Activated CD4-positive, alpha-beta T cell treated with anti-CD3 and anti-CD28 coated beads, Interleukin-2, amount 50 U/mL, for 24 hours (primary cell): Measurements from ENCODE around the gene TFF2.

ENCODE experiments used
- DNase-seq, 2 donors: peaks; one replicate each; pipeline ENCODE4 v3.0.0-alpha.2; 2020; ENCODE audit warnings: low read depth in 1 of 2, low spot score in 1 of 2

The TFF2 gene

GRCh38 chr21:42307106-42307505, 43.7 kb downstream of the TFF2 start:
- DNase-seq = no peak

DNA sequence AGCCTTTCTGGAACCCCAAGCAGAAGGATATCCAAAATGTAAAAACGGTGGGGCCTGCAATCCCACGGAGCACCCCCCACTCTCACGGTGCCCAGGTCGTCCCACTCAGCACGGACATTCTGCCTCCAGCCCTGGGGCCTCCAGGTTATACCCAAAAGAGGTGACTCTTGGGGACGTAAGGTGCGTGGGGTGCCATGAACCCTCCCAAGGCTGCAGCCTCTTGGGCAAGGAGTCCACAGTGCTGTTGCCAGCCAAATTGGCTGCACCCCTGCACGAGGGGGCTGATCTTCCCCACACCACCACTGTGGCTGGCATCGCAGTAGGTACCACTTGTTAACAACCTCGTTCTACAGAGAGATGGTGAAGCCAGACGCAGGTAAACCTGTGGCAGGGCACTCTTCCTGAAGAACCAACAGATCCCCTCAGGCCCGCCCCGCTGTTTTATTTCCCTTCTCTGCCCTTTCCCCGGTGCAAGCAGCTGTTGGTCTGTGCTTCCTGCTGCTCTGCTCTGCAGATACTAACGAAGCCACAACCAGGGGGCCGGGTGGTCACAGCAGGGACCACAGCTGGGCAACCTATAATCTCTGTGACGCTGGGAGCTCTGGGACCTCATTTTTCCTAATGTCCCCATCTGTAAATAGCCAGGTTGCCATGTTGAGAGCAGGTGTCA, 44.3 kb downstream of the TFF2 start:
- no peak for DNase-seq

DNA sequence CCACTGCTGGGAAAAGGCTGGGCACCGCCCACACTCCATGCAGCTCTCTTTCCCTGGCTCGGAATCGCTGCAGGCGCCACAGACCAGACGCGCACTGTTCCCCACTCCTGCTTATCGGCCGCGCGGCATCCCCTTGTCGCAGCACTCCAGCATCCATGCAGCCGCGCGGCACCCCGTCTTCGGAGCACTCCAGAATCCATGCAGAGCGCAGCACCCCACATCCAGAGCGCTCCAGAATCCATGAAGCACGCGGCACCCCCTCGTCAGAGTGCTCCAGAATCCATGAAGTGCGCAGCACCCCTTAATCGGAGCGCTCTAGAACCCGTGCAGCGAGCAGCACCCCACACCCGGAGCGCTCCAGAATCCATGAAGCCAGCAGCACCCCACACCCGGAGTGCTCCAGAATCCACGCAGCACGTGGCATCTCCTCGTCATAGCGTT, 45.1 kb downstream of the TFF2 start:
- no peak for DNase-seq

DNA sequence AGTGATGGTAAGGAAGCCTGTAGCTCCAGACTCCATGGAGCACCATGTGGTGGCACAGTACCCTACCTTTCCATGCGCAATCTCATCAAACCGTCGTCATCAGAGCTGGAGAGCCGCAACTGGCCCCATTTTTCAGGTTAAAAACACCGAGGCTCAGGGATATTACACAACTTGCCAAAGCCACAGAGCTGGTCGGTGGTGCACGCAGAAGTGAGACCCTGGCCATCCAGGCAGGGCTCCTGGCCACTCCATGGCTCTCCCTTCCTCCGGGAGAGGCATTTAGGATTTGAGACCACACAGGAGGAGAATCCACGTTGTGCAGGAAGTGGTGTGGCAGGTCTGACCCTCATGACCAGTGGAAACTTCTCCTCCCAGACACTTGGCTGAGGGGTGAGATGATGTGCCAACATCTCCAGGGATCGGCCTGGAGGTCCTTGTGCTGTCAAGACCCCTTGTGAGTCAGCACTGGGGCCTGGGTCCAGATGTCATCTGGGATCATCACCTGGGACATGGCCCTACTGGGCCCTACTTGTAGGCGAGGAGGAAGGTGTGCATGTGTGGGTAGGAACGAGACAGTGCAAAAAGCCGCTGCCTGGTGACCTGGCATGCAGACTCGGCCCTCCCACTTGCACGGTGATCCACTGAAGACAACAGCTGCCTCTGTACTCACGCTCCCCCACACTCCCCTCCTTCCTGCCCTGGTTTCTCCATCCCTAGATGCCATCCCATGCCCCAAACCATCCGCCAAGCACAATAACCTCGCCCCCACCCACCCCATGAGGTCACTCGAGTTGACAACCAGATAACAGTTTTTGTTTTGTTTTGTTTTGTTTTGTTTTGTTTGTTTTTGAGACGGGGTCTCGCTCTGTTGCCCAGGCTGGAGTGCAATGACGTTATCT, 46.0 kb downstream of the TFF2 start:
- no peak for DNase-seq

DNA sequence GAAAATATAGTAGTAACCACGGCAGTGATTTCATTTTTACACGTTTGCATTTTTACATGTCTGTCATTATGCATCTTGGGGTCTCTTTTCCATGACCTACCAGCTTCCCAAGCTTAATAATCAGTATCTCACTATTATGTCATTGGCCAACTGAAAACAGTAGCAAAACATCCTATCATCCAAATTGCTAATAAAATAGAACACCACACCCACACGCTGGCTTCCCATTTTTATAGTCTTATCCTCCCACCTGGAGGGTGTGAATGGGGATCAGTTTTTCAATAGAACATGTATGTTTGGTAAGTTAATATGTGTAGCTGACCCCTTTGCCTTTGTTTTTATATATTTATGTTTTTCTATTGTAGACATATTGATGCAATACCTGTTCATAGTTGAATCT, 47.4 kb downstream of the TFF2 start:
- no peak for DNase-seq

GRCh38 chr21:42302794-42303193, 48.0 kb downstream of the TFF2 start:
- no peak for DNase-seq

DNA sequence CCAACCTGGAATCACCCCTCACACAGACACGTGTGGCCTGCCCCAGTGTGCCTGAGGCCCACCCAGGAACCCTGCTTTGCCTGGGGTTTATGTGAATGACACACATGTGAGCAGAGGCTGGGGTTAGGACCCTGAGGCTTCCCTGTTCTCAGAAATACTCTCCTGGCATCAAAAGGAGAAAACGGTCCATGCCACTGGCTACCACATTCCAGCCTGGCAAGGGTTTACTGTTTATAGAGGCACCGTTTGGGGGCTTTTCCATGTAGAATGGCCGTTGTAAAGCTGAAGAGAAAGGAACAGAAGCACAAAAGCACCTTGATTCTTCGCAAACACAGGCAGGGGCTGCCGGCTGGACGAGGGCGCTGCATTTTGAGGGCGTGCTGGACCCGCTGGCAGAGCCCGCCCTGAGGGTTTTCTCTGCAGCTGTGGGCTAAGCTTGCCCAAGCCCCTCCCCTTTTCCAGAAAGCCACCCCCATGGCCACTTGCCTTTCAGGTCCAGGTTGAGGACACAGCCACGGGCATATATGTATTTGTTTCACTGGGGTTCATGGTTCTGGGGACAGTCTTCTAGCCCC, 48.6 kb downstream of the TFF2 start:
- DNase-seq = no peak

DNA sequence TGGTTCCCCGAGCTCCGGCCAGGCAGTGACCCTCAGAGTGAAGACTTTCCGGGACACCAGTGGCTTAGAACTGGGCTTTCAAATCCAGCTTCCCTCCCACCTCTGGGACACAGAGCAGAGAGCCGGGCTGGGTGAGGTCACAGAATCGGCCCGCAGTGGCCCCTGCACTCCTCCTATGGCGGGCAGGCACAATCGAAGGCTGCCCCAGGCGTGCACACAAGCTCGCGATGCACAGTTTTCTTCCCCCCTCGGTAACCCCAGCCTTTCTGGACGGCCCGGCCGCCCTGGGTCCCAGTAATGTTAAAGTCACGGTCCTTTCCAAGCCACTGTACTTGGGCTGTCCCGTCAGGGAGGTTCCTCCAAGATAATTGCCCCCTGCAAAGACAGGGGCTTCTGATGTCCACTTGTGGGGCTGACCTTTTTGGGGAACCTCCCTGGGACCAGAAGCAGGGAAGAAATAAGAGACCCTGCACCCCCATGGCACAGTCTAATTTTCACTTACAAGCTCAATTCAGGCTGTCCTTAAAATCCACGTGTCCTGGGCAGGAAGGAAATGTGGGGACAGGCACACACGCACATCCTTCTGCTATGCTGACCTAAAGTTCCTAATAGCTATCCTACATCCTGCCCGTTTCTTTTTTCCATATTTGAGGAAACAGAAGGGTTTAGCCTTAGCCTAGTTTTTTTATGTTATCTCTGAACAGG, 49.3 kb downstream of the TFF2 start:
- DNase-seq = no peak

GRCh38 chr21:42300956-42301355, 49.8 kb downstream of the TFF2 start:
- no peak for DNase-seq

- DNase-seq = no peak
These were observed 50.7 kb downstream of the TFF2 start for GRCh38 chr21:42300045-42300583.

GRCh38 chr21:42299324-42300044, 51.3 kb downstream of the TFF2 start:
- no peak for DNase-seq

GRCh38 chr21:42298657-42299056, 52.1 kb downstream of the TFF2 start:
- DNase-seq = no peak

DNA sequence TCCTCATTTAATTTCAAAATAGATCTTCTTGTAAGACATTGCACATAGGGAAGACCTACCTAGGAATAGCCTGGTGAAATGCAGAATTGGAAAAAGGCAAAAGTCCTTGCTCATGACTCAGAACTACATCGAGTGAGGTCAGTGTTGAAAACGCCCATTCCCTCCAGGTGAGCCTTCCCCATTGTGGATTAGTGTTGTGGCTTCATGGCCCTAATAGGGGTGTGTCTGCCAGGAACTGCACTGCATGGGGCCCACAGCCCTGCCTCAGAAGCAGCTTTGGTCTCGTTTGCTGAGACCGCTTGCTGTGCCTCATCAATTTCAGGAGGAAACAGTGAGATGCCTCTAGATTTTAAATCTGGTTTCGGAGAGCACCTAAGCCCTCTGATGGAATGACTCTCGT, 52.6 kb downstream of the TFF2 start:
- DNase-seq = no peak

GRCh38 chr21:42297377-42297776, 53.4 kb downstream of the TFF2 start:
- no peak for DNase-seq

GRCh38 chr21:42296501-42296900, 54.3 kb downstream of the TFF2 start:
- no peak for DNase-seq
